ENCODE measurements around the gene PIBF1. TPM values are rescaled to one million over a fixed set of nuclear protein-coding genes. Genes with fewer than 3 reads are reported as not detected.
A peak's percentile ranks its signal among the peaks of the same experiment; 100 is the strongest.
"Not testable (repeated sequence)": the region's sequence is repeated elsewhere in the genome, so short reads cannot be mapped to it uniquely, and the experiment has no call there.

PIBF1 gene
- total and polyA plus RNA-seq, 4 donors, result 1.5 to 29.4 (median 18.0) TPM

GRCh38 chr13:72763411-72763810 is 18.5 kb upstream of the PIBF1 start:
- intact Hi-C loops (cut with DNase I), result no loop called here
- DNase-seq (no peak), ATAC-seq (ENCODE audit: low FRiP score) (no peak)
- 18 to 21% methylated on average over 2 of the region's 2 CpGs for WGBS, 2 donors
- no peaks in the 10 kb centered on the region for H3K27me3 ChIP-seq (ENCODE audit: control insufficient read depth in 1 of 2, insufficient read depth in 2 of 2, low read length in 1 of 2)
- no peak overlapping the region for H3K4me3 ChIP-seq (ENCODE audit: low read length in 2 of 2)
- no peaks in the 10 kb centered on the region for H3K9me3 ChIP-seq (ENCODE audit: control insufficient read depth, low read length)
- no peaks in the 10 kb centered on the region for H3K4me1 ChIP-seq (ENCODE audit: control insufficient read depth in 1 of 2, insufficient read depth in 2 of 2, low read length in 2 of 2)
- H3K27ac ChIP-seq (ENCODE audit: low read depth in 1 of 2, low read length in 2 of 2), result no peak overlapping the region
- peaks cover 3 to 5% of the 10 kb centered on the region in 2 donors for H3K36me3 ChIP-seq (ENCODE audit: control insufficient read depth in 1 of 2, insufficient read depth in 2 of 2, low read length in 1 of 2)

GRCh38 chr13:72774019-72774418 is 7.9 kb upstream of the PIBF1 start:
- Histone ChIP-seq H3K4me1 (ENCODE audit: control insufficient read depth in 1 of 2, insufficient read depth in 2 of 2, low read length in 2 of 2) (no peaks in the 10 kb centered on the region), H3K27me3 (ENCODE audit: control insufficient read depth in 1 of 2, insufficient read depth in 2 of 2, low read length in 1 of 2) (no peaks in the 10 kb centered on the region), H3K36me3 (ENCODE audit: control insufficient read depth in 1 of 2, insufficient read depth in 2 of 2, low read length in 1 of 2) (peaks cover 3 to 4% of the 10 kb centered on the region in 2 donors), H3K4me3 (ENCODE audit: low read length in 2 of 2) (no peak overlapping the region), H3K27ac (ENCODE audit: low read depth in 1 of 2, low read length in 2 of 2) (no peak overlapping the region), H3K9me3 (ENCODE audit: control insufficient read depth, low read length) (no peaks in the 10 kb centered on the region)
- 68 to 74% methylated on average over 2 of the region's 2 CpGs for WGBS, 2 donors
- ATAC-seq (ENCODE audit: low FRiP score) (no peak), DNase-seq (no peak)
- intact Hi-C loops (cut with DNase I), result no loop called here

- H3K4me3 ChIP-seq (ENCODE audit: low read length in 2 of 2), result peak overlapping the region; percentile 73 to 96
- 0 to 1% methylated on average over 7 of the region's 7 CpGs for WGBS, 2 donors
- no peaks in the 10 kb centered on the region for H3K27me3 ChIP-seq (ENCODE audit: control insufficient read depth in 1 of 2, insufficient read depth in 2 of 2, low read length in 1 of 2)
- H3K27ac ChIP-seq (ENCODE audit: low read depth in 1 of 2, low read length in 2 of 2), result no peak overlapping the region
- intact Hi-C loops (cut with DNase I), result loop anchor here in 1 of 2 donors (5.0 kb wide), 1 partner anchor 55 kb away; the partner anchor contains the start of genes BORA and MZT1
- peaks cover 0 to 9% of the 10 kb centered on the region in 2 donors for H3K36me3 ChIP-seq (ENCODE audit: control insufficient read depth in 1 of 2, insufficient read depth in 2 of 2, low read length in 1 of 2)
- H3K4me1 ChIP-seq (ENCODE audit: control insufficient read depth in 1 of 2, insufficient read depth in 2 of 2, low read length in 2 of 2), result peaks cover 1 to 6% of the 10 kb centered on the region in 2 donors
- H3K9me3 ChIP-seq (ENCODE audit: control insufficient read depth, low read length), result no peaks in the 10 kb centered on the region
- ATAC-seq (ENCODE audit: low FRiP score) (no peak), DNase-seq (no peak)
Observed at GRCh38 chr13:72782717-72783116, 784 bp downstream of the PIBF1 start.

GRCh38 chr13:72784679-72785078 is 2.7 kb downstream of the PIBF1 start:
- not testable (repeated sequence) for H3K27me3 ChIP-seq (ENCODE audit: control insufficient read depth in 1 of 2, insufficient read depth in 2 of 2, low read length in 1 of 2); ATAC-seq (ENCODE audit: low FRiP score); DNase-seq; H3K4me1 ChIP-seq (ENCODE audit: control insufficient read depth in 1 of 2, insufficient read depth in 2 of 2, low read length in 2 of 2); H3K9me3 ChIP-seq (ENCODE audit: control insufficient read depth, low read length); H3K27ac ChIP-seq (ENCODE audit: low read depth in 1 of 2, low read length in 2 of 2); H3K4me3 ChIP-seq (ENCODE audit: low read length in 2 of 2); H3K36me3 ChIP-seq (ENCODE audit: control insufficient read depth in 1 of 2, insufficient read depth in 2 of 2, low read length in 1 of 2)
- 88 to 89% methylated on average over 4 of the region's 4 CpGs for WGBS, 2 donors
- intact Hi-C loops (cut with DNase I), result loop anchor here in 1 of 2 donors (5.0 kb wide), 1 partner anchor 57 kb away; the partner anchor contains the start of genes BORA and MZT1

GRCh38 chr13:72788831-72789230 is 6.9 kb downstream of the PIBF1 start:
- no peaks in the 10 kb centered on the region for H3K27me3 ChIP-seq (ENCODE audit: control insufficient read depth in 1 of 2, insufficient read depth in 2 of 2, low read length in 1 of 2)
- 59 to 63% methylated on average over 1 of the region's 1 CpG for WGBS, 2 donors
- ATAC-seq (ENCODE audit: low FRiP score) (no peak), DNase-seq (no peak)
- H3K9me3 ChIP-seq (ENCODE audit: control insufficient read depth, low read length), result no peaks in the 10 kb centered on the region
- H3K4me3 ChIP-seq (ENCODE audit: low read length in 2 of 2), result no peak overlapping the region
- peaks cover 0 to 10% of the 10 kb centered on the region in 2 donors for H3K36me3 ChIP-seq (ENCODE audit: control insufficient read depth in 1 of 2, insufficient read depth in 2 of 2, low read length in 1 of 2)
- intact Hi-C loops (cut with DNase I), result no loop called here
- H3K27ac ChIP-seq (ENCODE audit: low read depth in 1 of 2, low read length in 2 of 2), result no peak overlapping the region
- peaks cover 0 to 3% of the 10 kb centered on the region in 2 donors for H3K4me1 ChIP-seq (ENCODE audit: control insufficient read depth in 1 of 2, insufficient read depth in 2 of 2, low read length in 2 of 2)

GRCh38 chr13:72792640-72793039 is 10.7 kb downstream of the PIBF1 start:
- Histone ChIP-seq H3K4me1 (ENCODE audit: control insufficient read depth in 1 of 2, insufficient read depth in 2 of 2, low read length in 2 of 2) (no peaks in the 10 kb centered on the region), H3K9me3 (ENCODE audit: control insufficient read depth, low read length) (no peaks in the 10 kb centered on the region), H3K4me3 (ENCODE audit: low read length in 2 of 2) (no peak overlapping the region), H3K36me3 (ENCODE audit: control insufficient read depth in 1 of 2, insufficient read depth in 2 of 2, low read length in 1 of 2) (peaks cover 0 to 2% of the 10 kb centered on the region in 2 donors), H3K27ac (ENCODE audit: low read depth in 1 of 2, low read length in 2 of 2) (no peak overlapping the region), H3K27me3 (ENCODE audit: control insufficient read depth in 1 of 2, insufficient read depth in 2 of 2, low read length in 1 of 2) (no peaks in the 10 kb centered on the region)
- DNase-seq, result no peak
- intact Hi-C loops (cut with DNase I), result no loop called here
- no peak for ATAC-seq (ENCODE audit: low FRiP score)
- 97% methylated on average over 2 of the region's 2 CpGs for WGBS, 2 donors

GRCh38 chr13:72798817-72799216 is 16.9 kb downstream of the PIBF1 start:
- ATAC-seq (ENCODE audit: low FRiP score) (no peak), DNase-seq (no peak)
- intact Hi-C loops (cut with DNase I), result no loop called here
- 63 to 71% methylated on average over 3 of the region's 3 CpGs for WGBS, 2 donors
- no peaks in the 10 kb centered on the region for H3K9me3 ChIP-seq (ENCODE audit: control insufficient read depth, low read length)
- H3K36me3 ChIP-seq (ENCODE audit: control insufficient read depth in 1 of 2, insufficient read depth in 2 of 2, low read length in 1 of 2), result peaks cover 2 to 6% of the 10 kb centered on the region in 2 donors
- H3K4me3 ChIP-seq (ENCODE audit: low read length in 2 of 2), result no peak overlapping the region
- H3K4me1 ChIP-seq (ENCODE audit: control insufficient read depth in 1 of 2, insufficient read depth in 2 of 2, low read length in 2 of 2), result no peaks in the 10 kb centered on the region
- no peaks in the 10 kb centered on the region for H3K27me3 ChIP-seq (ENCODE audit: control insufficient read depth in 1 of 2, insufficient read depth in 2 of 2, low read length in 1 of 2)
- H3K27ac ChIP-seq (ENCODE audit: low read depth in 1 of 2, low read length in 2 of 2), result no peak overlapping the region

- Histone ChIP-seq H3K36me3 (ENCODE audit: control insufficient read depth in 1 of 2, insufficient read depth in 2 of 2, low read length in 1 of 2) (peaks cover 2 to 4% of the 10 kb centered on the region in 2 donors), H3K4me1 (ENCODE audit: control insufficient read depth in 1 of 2, insufficient read depth in 2 of 2, low read length in 2 of 2) (no peaks in the 10 kb centered on the region), H3K27ac (ENCODE audit: low read depth in 1 of 2, low read length in 2 of 2) (no peak overlapping the region), H3K27me3 (ENCODE audit: control insufficient read depth in 1 of 2, insufficient read depth in 2 of 2, low read length in 1 of 2) (no peaks in the 10 kb centered on the region), H3K9me3 (ENCODE audit: control insufficient read depth, low read length) (no peaks in the 10 kb centered on the region), H3K4me3 (ENCODE audit: low read length in 2 of 2) (no peak overlapping the region)
- intact Hi-C loops (cut with DNase I), result no loop called here
- DNase-seq (no peak), ATAC-seq (ENCODE audit: low FRiP score) (no peak)
- 78 to 97% methylated on average over 1 of the region's 1 CpG for WGBS, 2 donors
Observed at GRCh38 chr13:72804301-72804700, 22.4 kb downstream of the PIBF1 start.

- H3K27me3 ChIP-seq (ENCODE audit: control insufficient read depth in 1 of 2, insufficient read depth in 2 of 2, low read length in 1 of 2), result no peaks in the 10 kb centered on the region
- peaks cover 0 to 1% of the 10 kb centered on the region in 2 donors for H3K36me3 ChIP-seq (ENCODE audit: control insufficient read depth in 1 of 2, insufficient read depth in 2 of 2, low read length in 1 of 2)
- ATAC-seq (ENCODE audit: low FRiP score) (no peak), DNase-seq (no peak)
- no peaks in the 10 kb centered on the region for H3K9me3 ChIP-seq (ENCODE audit: control insufficient read depth, low read length)
- WGBS, 2 donors, result 96 to 98% methylated on average over 1 of the region's 1 CpG
- H3K4me3 ChIP-seq (ENCODE audit: low read length in 2 of 2), result no peak overlapping the region
- no peaks in the 10 kb centered on the region for H3K4me1 ChIP-seq (ENCODE audit: control insufficient read depth in 1 of 2, insufficient read depth in 2 of 2, low read length in 2 of 2)
- intact Hi-C loops (cut with DNase I), result no loop called here
- H3K27ac ChIP-seq (ENCODE audit: low read depth in 1 of 2, low read length in 2 of 2), result no peak overlapping the region
Observed at GRCh38 chr13:72805676-72806346, 23.9 kb downstream of the PIBF1 start.
